Measurements from ENCODE around the gene EHHADH. TPM values are rescaled to one million over a fixed set of nuclear protein-coding genes. Genes with fewer than 3 reads are reported as not detected.

Gene EHHADH
- total RNA-seq, 1 experiment from 2014 or later = 4.2 TPM

- TF ChIP-seq ZNF512 (CRISPR knock-in tag; IDR thresholded peaks at IDR 0.05; ENCODE audit: borderline replicate concordance) = no peak
- TF ChIP-seq MLX (CRISPR knock-in tag; IDR thresholded peaks at IDR 0.05) = no peak
- no peak for TF ChIP-seq FOXP4 (CRISPR knock-in tag; IDR thresholded peaks at IDR 0.05)
- no peak for TF ChIP-seq ARID4B (CRISPR knock-in tag; IDR thresholded peaks at IDR 0.05; ENCODE audit: borderline replicate concordance)
- no peak for TF ChIP-seq PRRX2 (CRISPR knock-in tag; IDR thresholded peaks at IDR 0.05)
- TF ChIP-seq ZNF317 (CRISPR knock-in tag; IDR thresholded peaks at IDR 0.05; ENCODE audit: borderline replicate concordance, low read depth) = no peak
Observed at GRCh38 chr3:185279587-185280138, 25.8 kb upstream of the EHHADH start (continued).

GRCh38 chr3:185276415-185276814 lies 22.6 kb upstream of the EHHADH start:
- no peaks in the 10 kb centered on the region for H3K36me3 Mint-ChIP-seq
- peaks cover 33% of the 10 kb centered on the region for H3K27me3 Mint-ChIP-seq (ENCODE audit: low read depth)
- ChIA-PET POLR2A (no interaction called here), CTCF (no interaction called here)
- H3K9me3 Mint-ChIP-seq = peaks cover 3% of the 10 kb centered on the region; the same call in 1 of the 2 replicates
- ATAC-seq = no peak
- no peak overlapping the region for H3K27ac Mint-ChIP-seq
- no peak for DNase-seq (ENCODE audit: low spot score)
- H3K4me1 Mint-ChIP-seq = no peaks in the 10 kb centered on the region
- H3K4me3 Mint-ChIP-seq = no peak overlapping the region
- TF ChIP-seq ZNF263 (CRISPR knock-in tag; IDR thresholded peaks at IDR 0.05; ENCODE audit: low read depth) (no peak), ELF4 (CRISPR knock-in tag; IDR thresholded peaks at IDR 0.05; ENCODE audit: low read depth) (no peak), HMGA2 (CRISPR knock-in tag; IDR thresholded peaks at IDR 0.05) (no peak), ZNF512 (CRISPR knock-in tag; IDR thresholded peaks at IDR 0.05; ENCODE audit: borderline replicate concordance) (no peak), KAT7 (CRISPR knock-in tag; IDR thresholded peaks at IDR 0.05; ENCODE audit: borderline replicate concordance) (no peak), IRF1 (CRISPR knock-in tag; IDR thresholded peaks at IDR 0.05) (no peak), ARID4B (CRISPR knock-in tag; IDR thresholded peaks at IDR 0.05; ENCODE audit: borderline replicate concordance) (no peak), SMAD3 (CRISPR knock-in tag; IDR thresholded peaks at IDR 0.05; ENCODE audit: borderline replicate concordance) (no peak), GABPB1 (CRISPR knock-in tag; IDR thresholded peaks at IDR 0.05) (no peak), TEAD1 (CRISPR knock-in tag; IDR thresholded peaks at IDR 0.05) (no peak), NR1H2 (CRISPR knock-in tag; IDR thresholded peaks at IDR 0.05) (no peak), E2F4 (CRISPR knock-in tag; IDR thresholded peaks at IDR 0.05; ENCODE audit: borderline replicate concordance, low read depth) (no peak), JUN (CRISPR knock-in tag; IDR thresholded peaks at IDR 0.05) (no peak), ZNF671 (CRISPR knock-in tag; IDR thresholded peaks at IDR 0.05) (no peak), ZNF317 (CRISPR knock-in tag; IDR thresholded peaks at IDR 0.05; ENCODE audit: borderline replicate concordance, low read depth) (no peak)
